K562 (cell line): Measurements from ENCODE around the gene FRAT2. TPM values are rescaled to one million over a fixed set of nuclear protein-coding genes. Genes with fewer than 3 reads are reported as not detected.

Source experiments
- BACH1 ChIP-seq: fragments of 200-800 bp; sonication (Bioruptor generic); IDR thresholded peaks from 2 replicates; pipeline ENCODE4 v1.6.1; 2016; ENCODE audit warnings: missing genetic modification characterization, missing compliant biosample characterization
- BRCA1 ChIP-seq, 2 experiments: fragments of 450-650 bp in 1 of 2; sonication (generic) in 1 of 2; formaldehyde crosslinking in 1 of 2; IDR thresholded peaks; 2 replicates each; pipeline versions ENCODE4 v1.5.0 to v1.6.1; 2017 to 2020; ENCODE audit warnings: mild to moderate bottlenecking in 1 of 2, missing genetic modification reagents in 1 of 2
- CEBPB ChIP-seq: fragments of 450-650 bp; IDR thresholded peaks from 2 replicates; pipeline ENCODE4 v1.6.1; 2016; ENCODE audit warnings: missing genetic modification characterization, missing compliant biosample characterization
- CREBBP ChIP-seq: IDR thresholded peaks from one replicate; pipeline ENCODE4 v1.6.1; 2012; ENCODE audit warnings: low read depth, mild to moderate bottlenecking, control low read depth, inconsistent platforms, low read length
- DNMT1 ChIP-seq: fragments of 450-650 bp; IDR thresholded peaks from 2 replicates; pipeline ENCODE4 v1.6.1; 2016; ENCODE audit warnings: antibody characterized with exemption, mild to moderate bottlenecking
- E2F3 ChIP-seq: fragments of 250-450 bp; sonication (Bioruptor Pico); IDR thresholded peaks from 2 replicates; pipeline ENCODE4 v1.4.0; 2020; ENCODE audit warnings: mild to moderate bottlenecking
- ELF4 ChIP-seq: fragments of 450-650 bp; formaldehyde crosslinking; IDR thresholded peaks from 2 replicates; pipeline ENCODE4 v1.4.0; 2022; ENCODE audit warnings: missing genetic modification characterization
- FOSL1 ChIP-seq: fragments of 200-800 bp; sonication (Bioruptor generic); conservative IDR thresholded peaks from 2 replicates; pipeline ENCODE4 v1.6.1; 2016; ENCODE audit warnings: missing genetic modification characterization, missing compliant biosample characterization
- LEF1 ChIP-seq: fragments of 450-650 bp; IDR thresholded peaks from 2 replicates; pipeline ENCODE4 v1.6.1; 2016; ENCODE audit warnings: mild to moderate bottlenecking
- MAX ChIP-seq: sonication (generic); formaldehyde crosslinking; IDR thresholded peaks from 2 replicates; pipeline ENCODE4 v1.9.0; 2022; ENCODE audit warnings: mild to moderate bottlenecking, missing genetic modification reagents
- NCOA1 ChIP-seq: fragments of 450-650 bp; IDR thresholded peaks from 2 replicates; pipeline ENCODE4 v1.6.1; 2016; ENCODE audit warnings: low read depth
- NFE2L1 ChIP-seq: fragments of 450-650 bp; IDR thresholded peaks from 2 replicates; pipeline ENCODE4 v1.6.1; 2016; ENCODE audit warnings: missing genetic modification characterization, low read depth, mild to moderate bottlenecking, missing compliant biosample characterization, moderate library complexity, borderline replicate concordance
- NFYB ChIP-seq: IDR thresholded peaks from 2 replicates; pipeline ENCODE4 v1.6.1; 2011; ENCODE audit warnings: mild to moderate bottlenecking, moderate library complexity; ENCODE audit not compliant: insufficient read length; ENCODE audit errors: extremely low read depth
- RCOR1 ChIP-seq, 2 experiments: IDR thresholded peaks; 2 replicates each; pipeline ENCODE4 v1.6.1; 2012; ENCODE audit warnings: low read depth in 2 of 2, low read length in 2 of 2, borderline replicate concordance in 1 of 2, improper control_type of control experiment in 1 of 2
- SNRNP70 ChIP-seq: fragments of 200-400 bp; formaldehyde crosslinking; optimal IDR thresholded peaks from 2 replicates; pipeline ENCODE3; 2017; ENCODE audit warnings: low read depth, low read length
- TBP ChIP-seq: optimal IDR thresholded peaks from 2 replicates; pipeline ENCODE3; 2011; ENCODE audit warnings: low read depth, low read length, improper control_type of control experiment
- THRAP3 ChIP-seq: fragments of 450-650 bp; IDR thresholded peaks from 2 replicates; pipeline ENCODE4 v1.6.1; 2016; ENCODE audit warnings: mild to moderate bottlenecking, inconsistent platforms, borderline replicate concordance
- TRIM24 ChIP-seq, 2 experiments: fragments of 450-650 bp; IDR thresholded peaks; 2 replicates each; pipeline ENCODE4 v1.6.1; 2016
- ZNF124 ChIP-seq: sonication (generic); formaldehyde crosslinking; IDR thresholded peaks from 2 replicates; pipeline ENCODE4 v1.8.1; 2022; ENCODE audit warnings: missing genetic modification reagents
- ZNF316 ChIP-seq: fragments of 450-650 bp; IDR thresholded peaks from 2 replicates; pipeline ENCODE4 v1.6.1; 2016
- ZNF695 ChIP-seq: fragments of 450-650 bp; formaldehyde crosslinking; IDR thresholded peaks from 2 replicates; pipeline ENCODE4 v1.4.0; 2020; ENCODE audit warnings: mild to moderate bottlenecking, moderate library complexity
- ZNF780A ChIP-seq: fragments of 250-450 bp; sonication (Bioruptor Pico); IDR thresholded peaks from 2 replicates; pipeline ENCODE4 v1.5.0; 2021; ENCODE audit warnings: mild to moderate bottlenecking
- polyA plus RNA-seq, 8 experiments: library from polyadenylated mRNA; depleted of rRNA in 4 of 8; stranded (reverse) in 5 of 8; unstranded in 3 of 8; fragments of >200 nt; fragmentation: Nextera tagmentation in 2 of 8; fragmentation: Illumina TruSeq in 1 of 8; extraction: Ambion mirVana in 2 of 8; extraction: Trizol in 1 of 8; gene quantifications; 2 replicates each; pipeline versions ENCODE4 v1.2.1 to v1.2.3, GENCODE V29; 2011 to 2014; ENCODE audit warnings: inconsistent platforms in 1 of 8, missing spikeins in 1 of 8
- total RNA-seq, 7 experiments: library from RNA; depleted of rRNA in 6 of 7; stranded (reverse); fragments of >200 nt in 6 of 7; fragmentation: Illumina TruSeq in 2 of 7; extraction: Trizol in 2 of 7; gene quantifications; 2 replicates each; pipeline versions ENCODE4 v1.2.1 to v1.2.3, GENCODE V29; 2011 to 2021; ENCODE audit warnings: low replicate concordance in 1 of 7
- TF ChIP-seq, protein P1 (sequence below): fragments of 250-450 bp; sonication (Bioruptor Pico); IDR thresholded peaks from 2 replicates; pipeline ENCODE4 v1.5.0; 2020; ENCODE audit warnings: mild to moderate bottlenecking, borderline replicate concordance
- TF ChIP-seq, protein P2 (sequence below): fragments of 450-650 bp; formaldehyde crosslinking; IDR thresholded peaks from 2 replicates; pipeline ENCODE4 v1.4.0; 2022; ENCODE audit warnings: missing genetic modification characterization
- TF ChIP-seq, protein P3 (sequence below): fragments of 200-400 bp; formaldehyde crosslinking; IDR thresholded peaks from 2 replicates; pipeline ENCODE4 v1.6.1; 2017; ENCODE audit warnings: mild to moderate bottlenecking, low read depth, low read length, moderate library complexity

The FRAT2 gene
- total and polyA plus RNA-seq, 9 of the 15 experiments (the other 6 are each of a cell fraction or from before 2014, with no cell fraction given) = 4.3 to 31.7 (median 19.5) TPM

GRCh38 chr10:97297556-97298222 is 36.8 kb downstream of the FRAT2 start (continued):
- TF ChIP-seq NFYB (no peak), LEF1 (peak; percentile 71; the same call in 1 of the 2 replicates), ZNF780A (CRISPR knock-in tag) (no peak), BRCA1 (IDR thresholded peaks at IDR 0.05) (no peak), BRCA1 (CRISPR knock-in tag; IDR thresholded peaks at IDR 0.05) (no peak), MAX (CRISPR knock-in tag) (no peak), CEBPB (tag) (peak; percentile 98), DNMT1 (no peak), FOSL1 (tag) (no peak), TBP (peak; percentile 13), E2F3 (CRISPR knock-in tag) (no peak), ELF4 (no peak), SNRNP70 (no peak), ZNF316 (0 out of 2 replicates have a peak, but pooled peaks have one; percentile 37), TRIM24 (IDR thresholded peaks at IDR 0.05) (peak; percentile 40 to 45; a peak in 2 of 4 replicates), THRAP3 (no peak), NFE2L1 (tag) (no peak), ZNF695 (CRISPR knock-in tag) (no peak), NCOA1 (peak; percentile 34; the same call in 1 of the 2 replicates), BACH1 (no peak), CREBBP (no peak), ZNF124 (no peak), RCOR1 (IDR thresholded peaks at IDR 0.05; ENCODE audit: borderline replicate concordance in 1 of 2, low read depth in 2 of 2, low read length in 2 of 2) (peak in 1 of 2 experiments; percentile 72; a peak in 3 of 4 replicates)
- TF ChIP-seq, protein P1, sequence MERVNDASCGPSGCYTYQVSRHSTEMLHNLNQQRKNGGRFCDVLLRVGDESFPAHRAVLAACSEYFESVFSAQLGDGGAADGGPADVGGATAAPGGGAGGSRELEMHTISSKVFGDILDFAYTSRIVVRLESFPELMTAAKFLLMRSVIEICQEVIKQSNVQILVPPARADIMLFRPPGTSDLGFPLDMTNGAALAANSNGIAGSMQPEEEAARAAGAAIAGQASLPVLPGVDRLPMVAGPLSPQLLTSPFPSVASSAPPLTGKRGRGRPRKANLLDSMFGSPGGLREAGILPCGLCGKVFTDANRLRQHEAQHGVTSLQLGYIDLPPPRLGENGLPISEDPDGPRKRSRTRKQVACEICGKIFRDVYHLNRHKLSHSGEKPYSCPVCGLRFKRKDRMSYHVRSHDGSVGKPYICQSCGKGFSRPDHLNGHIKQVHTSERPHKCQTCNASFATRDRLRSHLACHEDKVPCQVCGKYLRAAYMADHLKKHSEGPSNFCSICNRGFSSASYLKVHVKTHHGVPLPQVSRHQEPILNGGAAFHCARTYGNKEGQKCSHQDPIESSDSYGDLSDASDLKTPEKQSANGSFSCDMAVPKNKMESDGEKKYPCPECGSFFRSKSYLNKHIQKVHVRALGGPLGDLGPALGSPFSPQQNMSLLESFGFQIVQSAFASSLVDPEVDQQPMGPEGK = no peak
- TF ChIP-seq, protein P2, sequence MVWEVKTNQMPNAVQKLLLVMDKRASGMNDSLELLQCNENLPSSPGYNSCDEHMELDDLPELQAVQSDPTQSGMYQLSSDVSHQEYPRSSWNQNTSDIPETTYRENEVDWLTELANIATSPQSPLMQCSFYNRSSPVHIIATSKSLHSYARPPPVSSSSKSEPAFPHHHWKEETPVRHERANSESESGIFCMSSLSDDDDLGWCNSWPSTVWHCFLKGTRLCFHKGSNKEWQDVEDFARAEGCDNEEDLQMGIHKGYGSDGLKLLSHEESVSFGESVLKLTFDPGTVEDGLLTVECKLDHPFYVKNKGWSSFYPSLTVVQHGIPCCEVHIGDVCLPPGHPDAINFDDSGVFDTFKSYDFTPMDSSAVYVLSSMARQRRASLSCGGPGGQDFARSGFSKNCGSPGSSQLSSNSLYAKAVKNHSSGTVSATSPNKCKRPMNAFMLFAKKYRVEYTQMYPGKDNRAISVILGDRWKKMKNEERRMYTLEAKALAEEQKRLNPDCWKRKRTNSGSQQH (CRISPR knock-in tag) = no peak
- TF ChIP-seq, protein P3, sequence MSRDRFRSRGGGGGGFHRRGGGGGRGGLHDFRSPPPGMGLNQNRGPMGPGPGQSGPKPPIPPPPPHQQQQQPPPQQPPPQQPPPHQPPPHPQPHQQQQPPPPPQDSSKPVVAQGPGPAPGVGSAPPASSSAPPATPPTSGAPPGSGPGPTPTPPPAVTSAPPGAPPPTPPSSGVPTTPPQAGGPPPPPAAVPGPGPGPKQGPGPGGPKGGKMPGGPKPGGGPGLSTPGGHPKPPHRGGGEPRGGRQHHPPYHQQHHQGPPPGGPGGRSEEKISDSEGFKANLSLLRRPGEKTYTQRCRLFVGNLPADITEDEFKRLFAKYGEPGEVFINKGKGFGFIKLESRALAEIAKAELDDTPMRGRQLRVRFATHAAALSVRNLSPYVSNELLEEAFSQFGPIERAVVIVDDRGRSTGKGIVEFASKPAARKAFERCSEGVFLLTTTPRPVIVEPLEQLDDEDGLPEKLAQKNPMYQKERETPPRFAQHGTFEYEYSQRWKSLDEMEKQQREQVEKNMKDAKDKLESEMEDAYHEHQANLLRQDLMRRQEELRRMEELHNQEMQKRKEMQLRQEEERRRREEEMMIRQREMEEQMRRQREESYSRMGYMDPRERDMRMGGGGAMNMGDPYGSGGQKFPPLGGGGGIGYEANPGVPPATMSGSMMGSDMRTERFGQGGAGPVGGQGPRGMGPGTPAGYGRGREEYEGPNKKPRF = no peak
